ENCODE measurements around the gene KIF13A.
"Not testable (repeated sequence)": the region's sequence is repeated elsewhere in the genome, so short reads cannot be mapped to it uniquely, and the experiment has no call there.

Gene KIF13A

GRCh38 chr6:17998442-17998841 lies 11.0 kb upstream of the KIF13A start:
- no peak for DNase-seq (ENCODE audit: low read depth)

- DNase-seq (ENCODE audit: low read depth), result no peak
Measured at GRCh38 chr6:17998003-17998402, 10.6 kb upstream of the KIF13A start.

DNA sequence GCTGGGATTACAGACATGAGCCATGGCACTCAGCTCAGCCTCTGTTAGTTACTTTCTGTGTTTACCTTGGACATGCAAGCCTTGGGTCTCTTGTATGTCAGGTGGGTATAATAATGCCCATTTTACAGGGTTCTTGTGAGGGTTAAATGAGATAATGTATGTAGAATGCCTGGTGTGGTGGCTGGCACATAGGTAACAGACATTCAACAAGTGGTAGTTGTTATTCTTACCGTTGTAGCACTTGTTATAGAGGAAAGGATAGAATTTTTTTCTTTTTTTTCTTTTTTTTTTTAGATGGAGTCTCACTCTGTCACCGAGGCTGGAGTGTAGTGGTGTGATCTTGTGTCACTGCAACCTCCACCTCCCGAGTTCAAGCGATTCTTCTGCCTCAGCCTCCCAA lies 8.0 kb upstream of the KIF13A start:
- no peak for DNase-seq (ENCODE audit: low read depth)

- no peak for DNase-seq (ENCODE audit: low read depth)
Measured at GRCh38 chr6:17994019-17994418, 6.6 kb upstream of the KIF13A start.

DNA sequence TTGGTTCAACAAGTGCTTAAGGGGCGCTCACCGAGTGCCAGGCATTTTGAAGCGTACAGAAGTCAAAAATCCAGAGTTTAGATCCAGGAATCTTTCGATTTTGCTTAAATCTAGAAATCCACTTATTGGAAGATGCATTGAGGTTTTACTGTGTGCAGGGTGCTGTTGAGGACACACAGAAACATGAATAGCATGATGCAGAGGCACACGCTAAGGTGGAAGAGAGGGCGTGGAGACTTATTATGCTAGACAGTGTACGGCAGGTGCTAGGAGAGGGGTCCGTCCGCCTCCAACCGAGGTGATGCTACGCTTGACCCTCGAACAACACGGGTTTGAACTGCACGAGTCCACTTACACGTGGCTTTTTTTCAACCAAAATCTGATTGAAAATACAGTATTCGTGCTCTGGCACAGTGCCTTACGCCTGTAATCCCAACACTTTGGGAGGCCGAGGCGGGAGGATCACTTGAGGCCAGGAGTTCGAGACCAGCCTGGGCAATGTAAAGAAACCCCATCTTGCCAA lies 1.0 kb upstream of the KIF13A start:
- no peak for DNase-seq (ENCODE audit: low read depth)

- DNase-seq (ENCODE audit: low read depth), result peak; percentile 52
Measured at GRCh38 chr6:17987697-17988421, 424 bp upstream of the KIF13A start.

DNA sequence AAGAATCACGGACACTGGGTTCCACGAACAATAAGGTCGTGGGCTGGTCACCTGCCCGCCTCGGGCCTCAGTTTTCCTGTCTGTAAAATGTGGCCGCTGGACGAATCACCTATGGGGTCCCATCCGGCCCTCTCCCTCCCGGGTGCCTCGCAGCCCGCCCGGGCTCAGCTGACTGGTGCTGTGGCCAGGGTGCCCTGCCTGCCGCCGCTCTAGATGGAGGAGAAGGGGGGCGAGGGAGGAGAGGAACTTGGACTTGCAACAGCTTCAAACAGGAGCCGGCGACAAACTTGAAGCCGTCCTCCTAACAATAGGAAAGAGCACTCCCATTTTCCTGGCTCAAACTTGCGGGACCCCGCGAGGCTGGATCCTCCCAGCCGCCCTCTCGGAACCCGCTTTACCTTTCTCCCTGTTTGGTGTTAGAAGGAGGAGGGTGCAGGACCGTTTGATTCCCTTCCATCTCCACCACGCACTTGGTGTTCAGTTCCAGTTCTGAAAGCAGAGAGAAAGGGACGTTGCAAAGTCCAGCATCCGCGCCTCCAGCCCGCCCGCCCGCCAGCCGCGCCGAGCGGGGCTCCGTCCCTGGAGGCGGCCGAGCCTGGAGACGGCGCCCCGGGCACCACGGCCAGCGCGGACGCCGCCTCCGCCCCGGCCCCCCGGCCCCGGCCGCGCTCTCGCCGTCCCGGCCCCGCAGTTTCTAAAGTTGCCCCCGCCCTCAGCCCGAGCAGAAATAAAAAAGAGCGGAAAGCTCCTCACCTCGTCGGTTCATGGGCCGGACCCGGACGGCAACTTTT lies 584 bp downstream of the KIF13A start:
- peak; percentile 54 for DNase-seq (ENCODE audit: low read depth)

DNA sequence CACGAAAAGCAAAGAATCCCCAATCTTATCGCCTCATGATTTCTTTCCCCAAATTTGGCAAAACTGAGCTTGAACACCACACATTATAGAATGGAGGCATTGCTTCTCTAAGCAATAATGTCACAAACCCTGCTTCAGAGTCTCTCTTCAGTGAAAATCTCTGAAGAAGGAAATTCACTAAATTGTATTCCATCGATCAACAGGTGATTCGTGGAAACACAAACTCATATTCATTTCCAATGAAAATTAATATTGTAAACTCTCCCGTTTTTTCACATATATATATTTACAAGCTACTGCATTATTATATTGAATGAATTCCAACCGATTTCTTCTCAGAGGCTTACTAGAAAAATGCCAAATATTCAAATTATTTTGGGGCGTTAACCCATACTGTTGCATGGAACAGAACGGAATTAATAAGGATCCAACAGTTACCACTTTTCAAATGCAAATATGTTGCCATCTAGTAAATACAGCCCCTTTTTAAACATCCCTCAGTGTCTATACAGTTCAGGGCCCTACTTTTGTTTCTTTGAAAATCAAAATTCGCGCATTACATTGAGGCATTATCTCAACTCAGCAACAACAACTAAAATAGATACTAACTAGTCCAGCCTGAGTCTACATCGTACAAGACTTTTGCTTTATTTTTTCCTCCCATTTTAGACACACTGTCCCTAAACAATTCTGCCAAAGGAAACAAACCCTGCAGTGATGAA lies 1.3 kb downstream of the KIF13A start:
- no peak for DNase-seq (ENCODE audit: low read depth)

DNA sequence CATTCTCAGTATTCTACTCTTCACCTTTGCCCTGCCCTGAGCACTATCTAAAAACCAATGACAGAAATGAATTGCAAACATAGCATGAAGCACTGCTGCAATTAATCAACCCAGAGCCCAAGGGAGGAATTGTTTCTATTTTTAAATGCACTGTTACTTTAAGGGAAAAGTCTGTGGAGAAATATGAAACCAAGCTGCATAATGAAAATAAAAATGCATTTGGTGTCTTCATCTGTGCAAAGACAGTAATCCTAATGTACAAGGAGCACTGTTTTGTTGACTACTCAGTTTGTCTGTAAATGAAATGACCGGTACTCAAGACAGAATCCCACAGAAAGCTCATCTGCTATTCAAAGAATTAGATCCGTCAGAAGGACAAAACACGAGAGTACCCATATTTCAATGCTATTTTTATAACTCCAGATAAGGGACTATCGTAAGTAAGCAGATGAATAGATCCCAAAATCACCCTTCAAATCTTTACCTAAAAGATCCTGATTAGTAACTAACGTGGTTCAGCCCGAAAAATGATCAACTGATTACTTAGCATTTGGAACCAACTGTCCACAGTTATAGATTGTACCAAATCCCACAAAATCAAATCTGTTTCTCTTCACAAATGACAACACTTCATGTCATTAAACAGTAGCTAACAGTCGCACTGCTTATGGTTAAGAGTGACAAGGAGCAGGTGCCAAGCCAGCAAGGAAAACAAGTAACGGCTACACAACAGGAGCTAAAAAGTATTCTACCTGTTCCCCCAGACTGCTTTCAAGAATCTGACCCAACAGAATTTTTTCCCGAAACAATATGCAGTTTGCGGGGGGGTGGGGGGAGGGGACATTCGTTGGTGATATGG lies 2.4 kb downstream of the KIF13A start:
- DNase-seq (ENCODE audit: low read depth), result no peak

DNA sequence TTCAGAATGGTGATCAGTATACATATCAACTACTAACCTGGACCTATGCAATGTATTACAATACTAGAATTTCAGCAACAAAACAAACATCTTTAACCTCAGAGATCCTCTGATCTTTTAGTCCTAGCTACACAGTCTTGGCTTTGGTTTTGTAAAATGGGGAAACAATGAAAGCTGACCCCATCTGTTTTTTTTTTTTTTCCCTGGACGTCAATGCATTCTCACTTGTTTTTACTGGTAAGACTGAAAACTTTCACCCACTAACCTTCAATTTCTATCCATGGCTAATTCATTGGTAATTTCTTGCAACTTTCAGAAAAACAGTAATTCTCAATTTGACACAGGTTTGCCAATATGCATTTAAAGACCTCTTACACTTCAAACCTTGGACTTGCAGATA lies 3.0 kb downstream of the KIF13A start:
- DNase-seq (ENCODE audit: low read depth), result no peak

- no peak for DNase-seq (ENCODE audit: low read depth)
Measured at GRCh38 chr6:17983730-17984129, 3.7 kb downstream of the KIF13A start.

- no peak for DNase-seq (ENCODE audit: low read depth)
Measured at GRCh38 chr6:17980329-17980728, 7.1 kb downstream of the KIF13A start.

- DNase-seq (ENCODE audit: low read depth), result no peak
Measured at GRCh38 chr6:17979479-17979878, 8.0 kb downstream of the KIF13A start.

- DNase-seq (ENCODE audit: low read depth), result not testable (repeated sequence)
Measured at GRCh38 chr6:17976258-17976657, 11.2 kb downstream of the KIF13A start.

DNA sequence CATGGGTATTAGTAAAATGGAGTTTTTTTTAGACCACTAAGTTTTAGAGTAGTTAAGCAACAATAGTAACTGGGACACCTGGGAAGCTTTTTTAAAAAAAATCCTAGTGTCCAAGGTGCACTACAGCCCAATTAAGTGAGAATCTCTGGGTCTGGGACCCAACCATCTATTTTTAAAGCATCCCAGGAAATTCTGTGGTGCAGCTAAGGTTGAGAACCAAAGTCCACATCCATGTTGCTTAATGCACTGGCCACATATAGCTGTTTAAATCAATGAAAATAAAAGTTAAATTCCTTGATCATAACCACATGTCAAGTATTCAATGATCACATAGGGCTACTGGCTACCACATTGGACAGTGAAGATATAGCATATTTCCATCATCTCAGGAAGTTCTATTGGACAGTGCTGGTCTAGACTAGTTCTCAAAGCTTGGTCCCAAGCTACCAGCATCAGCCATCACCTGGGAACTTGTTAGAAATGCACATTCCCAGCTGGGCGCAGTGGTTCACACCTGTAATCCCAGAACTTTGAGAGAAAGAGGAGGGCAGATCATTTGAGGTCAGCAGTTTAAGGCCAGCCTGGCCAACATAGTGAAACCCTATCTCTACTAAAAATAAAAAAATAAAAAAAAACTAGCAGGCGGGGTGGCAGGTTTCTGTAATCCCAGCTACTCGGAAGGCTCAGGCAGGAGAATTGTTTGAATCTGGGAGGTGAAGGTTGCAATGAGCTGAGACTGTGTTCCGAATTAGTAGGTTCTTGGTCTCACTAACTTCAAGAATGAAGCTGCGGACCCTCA lies 12.7 kb downstream of the KIF13A start:
- DNase-seq (ENCODE audit: low read depth), result no peak

DNA sequence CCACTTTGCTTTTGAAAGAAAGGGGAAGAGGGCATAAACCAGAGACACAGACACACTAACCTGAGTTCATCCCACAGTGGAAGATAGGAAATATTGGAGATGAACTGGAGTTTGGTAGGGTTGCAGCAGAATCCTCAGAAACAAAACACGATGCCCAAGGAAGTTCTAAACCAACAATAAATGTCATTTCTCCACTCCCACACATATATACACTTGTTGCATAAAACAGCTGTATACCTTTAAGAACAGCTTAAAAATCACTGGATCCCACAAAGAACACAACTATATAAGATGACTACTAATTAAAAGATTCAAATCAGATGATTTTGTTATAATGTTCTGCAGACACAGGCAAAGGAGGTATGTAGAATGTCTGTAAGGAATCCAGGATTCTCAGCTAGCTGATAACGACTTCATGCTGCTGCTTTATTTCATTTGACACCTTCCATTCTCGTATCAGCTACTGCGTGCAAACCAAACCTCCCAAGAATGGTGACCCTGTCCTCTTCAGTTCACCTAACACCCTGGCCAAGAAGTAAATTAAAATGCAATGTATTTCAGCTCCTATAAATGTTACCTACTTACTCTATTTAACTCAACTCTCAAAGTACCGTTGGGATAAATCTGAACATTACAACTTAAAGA lies 14.3 kb downstream of the KIF13A start:
- DNase-seq (ENCODE audit: low read depth), result no peak

- DNase-seq (ENCODE audit: low read depth), result no peak
Measured at GRCh38 chr6:17972074-17972952, 15.1 kb downstream of the KIF13A start.

DNA sequence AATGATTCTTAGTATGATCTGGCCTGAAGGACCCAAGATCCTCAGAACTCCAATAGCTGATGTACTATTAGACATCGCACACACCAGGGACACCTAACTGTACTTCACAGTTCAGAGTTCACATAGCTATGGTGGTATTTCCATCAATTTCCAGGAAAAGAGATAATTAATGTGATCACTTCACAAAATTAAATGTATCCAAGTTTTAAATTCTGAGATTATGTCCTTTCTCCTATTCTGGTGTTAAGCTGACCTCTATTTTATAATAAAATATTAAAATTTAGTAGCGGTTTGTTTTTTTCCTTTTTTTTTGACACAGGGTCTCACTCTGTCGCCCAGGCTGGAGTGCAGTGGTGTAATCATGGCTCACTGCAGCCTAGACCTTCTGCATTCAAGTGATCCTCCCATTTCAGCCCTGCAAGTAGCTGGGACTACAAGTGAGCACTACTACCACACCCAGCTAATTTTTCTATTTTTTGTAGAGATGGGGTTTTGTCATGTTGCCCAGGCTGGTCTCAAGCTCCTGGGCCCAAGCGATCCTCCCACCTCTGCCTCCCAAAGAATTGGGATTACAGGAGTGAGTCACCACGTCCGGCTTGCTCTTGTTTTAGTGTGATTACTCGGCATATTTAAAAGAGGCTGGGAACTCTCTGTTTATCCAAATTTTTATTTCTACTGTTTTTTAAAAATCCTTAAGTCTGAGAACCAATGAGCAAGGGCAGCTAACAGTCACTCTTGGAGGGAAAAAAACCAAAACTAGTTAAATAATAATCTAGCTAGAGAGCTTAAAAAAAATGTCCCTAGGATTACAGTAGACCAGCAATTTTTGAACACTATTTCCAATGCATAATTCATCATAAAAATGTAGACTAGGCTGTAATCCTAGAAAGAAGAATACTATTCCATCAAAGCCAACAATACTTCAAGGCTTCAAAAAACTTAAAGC lies 16.0 kb downstream of the KIF13A start:
- peak; percentile 59 for DNase-seq (ENCODE audit: low read depth)
